ENCODE results near the gene HOXD13.

The HOXD13 gene

DNA sequence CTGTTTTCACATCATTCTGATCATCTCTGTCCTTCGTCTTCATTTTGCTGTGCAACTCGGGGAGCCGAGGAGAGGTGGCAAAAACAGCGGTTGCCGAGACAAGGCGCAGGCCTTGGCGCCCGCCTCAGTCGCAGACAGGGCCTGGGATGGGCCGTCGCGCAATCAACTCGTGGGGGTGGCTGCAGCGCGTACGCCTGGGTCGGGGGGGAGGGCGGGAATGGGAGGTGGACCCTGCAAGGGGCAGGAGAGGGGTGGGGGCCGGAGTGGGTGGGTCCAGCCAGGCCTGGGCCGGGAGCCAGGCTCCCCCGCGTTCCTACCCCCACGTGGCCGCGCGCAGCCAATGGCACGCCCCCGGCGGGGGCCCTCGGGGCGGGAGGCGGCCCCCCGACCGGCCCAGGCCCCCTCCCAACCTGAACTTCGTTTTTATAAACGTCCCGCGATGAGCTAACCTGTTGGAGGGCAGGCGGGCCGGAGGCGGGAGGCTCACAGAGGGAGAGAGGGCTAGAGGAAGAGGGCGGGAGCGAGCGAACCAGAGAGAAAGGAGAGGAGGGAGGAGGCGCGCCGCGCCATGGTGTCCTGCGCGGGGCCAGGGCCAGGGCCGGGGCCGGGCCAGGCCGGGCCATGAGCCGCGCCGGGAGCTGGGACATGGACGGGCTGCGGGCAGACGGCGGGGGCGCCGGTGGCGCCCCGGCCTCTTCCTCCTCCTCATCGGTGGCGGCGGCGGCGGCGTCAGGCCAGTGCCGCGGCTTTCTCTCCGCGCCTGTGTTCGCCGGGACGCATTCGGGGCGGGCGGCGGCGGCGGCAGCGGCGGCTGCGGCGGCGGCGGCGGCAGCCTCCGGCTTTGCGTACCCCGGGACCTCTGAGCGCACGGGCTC, at the start of gene HOXD13:
Gene HOXD13, plus strand, starts transcription at position 452 of the 875 bp plus-strand sequence. Its CDS starts 170 bp downstream, at position 622.
- no peak for DNase-seq

DNA sequence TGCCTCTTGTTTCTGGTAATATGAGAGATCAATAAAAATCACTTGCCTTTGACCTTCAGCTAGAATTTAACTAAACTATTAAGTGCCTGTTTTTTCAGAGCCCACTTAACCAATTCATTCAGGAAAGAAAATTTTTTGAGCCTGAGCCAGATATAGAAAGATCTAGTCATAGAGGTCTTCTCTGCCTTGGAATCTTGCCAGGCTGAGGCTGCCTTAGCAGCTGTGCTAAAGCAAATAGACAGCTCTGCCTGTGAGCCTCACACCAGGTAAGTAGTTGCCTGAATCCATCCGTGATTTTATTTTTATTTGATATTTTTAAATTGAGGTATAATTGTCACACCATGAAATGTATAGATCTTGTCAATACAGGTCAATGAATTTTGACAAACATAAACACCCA, 36.1 kb upstream of the HOXD13 start:
- no peak for DNase-seq

DNA sequence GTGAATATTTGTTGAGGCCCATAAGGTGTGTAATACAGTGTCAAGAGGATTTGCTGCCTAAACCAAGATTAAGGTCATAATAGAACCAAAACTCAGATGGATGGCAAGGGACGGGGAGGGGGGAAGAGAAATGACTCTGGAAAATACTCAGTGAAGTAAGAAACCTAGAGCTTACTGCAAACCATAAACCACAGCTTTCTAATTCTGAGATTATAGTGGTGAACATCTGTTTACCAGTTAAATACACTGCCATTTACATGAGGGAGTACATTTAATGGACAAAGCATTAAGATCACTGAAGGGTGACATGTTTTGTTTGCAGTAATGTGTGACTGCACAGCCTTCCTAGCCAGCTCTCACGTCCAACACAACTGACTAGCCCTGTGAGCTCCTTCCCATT, 28.6 kb upstream of the HOXD13 start:
- no peak for DNase-seq

DNA sequence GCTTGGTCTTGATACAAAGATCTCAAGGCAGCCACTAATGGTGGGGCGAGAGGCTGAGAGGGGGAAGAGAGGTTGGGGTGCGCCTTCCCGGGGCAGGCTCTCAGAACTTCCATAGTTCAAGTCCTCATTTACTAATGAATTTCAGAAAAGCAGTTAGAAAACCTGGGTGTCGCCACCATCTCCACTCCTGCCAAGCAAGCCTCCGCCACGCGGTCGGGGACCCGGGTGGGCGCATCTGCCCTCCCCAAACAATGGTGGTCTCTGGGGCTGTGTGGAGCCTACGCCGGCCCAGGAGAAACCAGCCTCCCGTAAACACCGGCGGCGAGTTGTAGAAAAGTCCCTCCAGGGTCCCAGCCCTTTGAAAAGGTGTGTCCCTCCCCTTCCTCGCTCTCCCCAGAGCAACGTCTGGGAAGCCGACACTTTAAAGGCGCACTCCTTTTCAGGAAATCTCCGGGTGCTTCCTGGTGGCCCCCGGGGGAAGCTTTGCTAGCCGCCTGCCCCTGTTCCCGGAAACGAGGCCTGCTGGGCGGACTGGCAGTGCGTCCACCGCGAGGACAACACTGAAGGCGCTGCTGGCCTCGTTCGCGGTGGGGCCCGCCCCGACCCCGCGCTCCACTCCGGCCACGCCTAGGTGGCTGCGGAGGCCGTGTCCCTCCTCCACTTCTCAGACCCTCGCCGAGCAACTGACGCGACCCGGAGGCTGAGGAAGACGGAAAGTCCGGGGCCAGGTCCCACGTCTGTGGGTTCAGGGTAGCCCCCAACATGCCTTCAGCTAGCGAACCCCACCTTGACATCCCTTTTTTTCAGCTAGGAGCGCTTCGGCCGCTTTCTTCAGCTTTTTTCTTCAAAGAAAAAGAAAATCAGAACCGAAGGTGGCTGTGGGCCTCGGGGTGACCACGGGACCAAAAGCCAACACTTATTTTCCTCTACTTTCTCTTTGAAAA, 25.6 kb upstream of the HOXD13 start:
- DNase-seq, result no peak

DNA sequence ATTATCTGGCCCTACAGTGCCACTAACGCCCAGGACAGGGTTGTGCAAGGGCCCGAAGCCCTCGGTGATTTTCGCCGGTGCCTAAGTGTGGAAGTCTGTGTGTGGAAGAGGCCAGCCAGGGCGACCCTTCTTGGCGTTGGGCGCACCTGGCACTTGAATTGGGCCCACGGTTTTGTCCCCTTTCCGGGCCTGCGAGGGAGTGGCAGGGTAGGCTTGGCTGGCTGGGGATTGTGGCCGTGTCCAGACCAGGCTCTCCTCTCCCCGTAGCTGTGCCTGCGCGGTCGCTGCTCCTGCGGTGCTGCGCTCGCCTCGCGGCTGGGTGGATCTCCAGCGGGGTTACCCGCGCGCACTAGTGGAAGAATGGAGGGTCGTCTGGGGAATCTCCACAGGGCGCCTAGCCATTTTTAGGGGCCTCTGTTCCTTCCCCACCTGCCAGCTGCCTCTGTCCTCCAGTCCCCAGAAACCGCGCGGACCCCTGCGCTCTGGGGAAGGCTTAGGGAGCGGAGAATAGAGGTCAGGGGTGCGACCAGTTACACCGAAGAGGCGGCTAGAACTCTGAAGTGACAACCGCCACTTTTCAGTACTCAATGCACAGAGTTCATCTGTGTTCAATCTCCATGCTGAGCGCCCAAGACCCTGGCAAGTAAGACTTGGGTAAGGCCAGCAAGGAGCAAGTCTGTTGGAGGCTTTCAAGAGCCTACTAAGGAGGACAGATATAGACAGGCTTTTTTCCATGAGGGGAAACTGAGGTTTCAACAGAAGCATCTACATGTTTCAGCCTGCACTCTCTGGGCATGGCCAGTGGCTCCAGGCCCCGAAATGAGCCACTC, 24.7 kb upstream of the HOXD13 start:
- DNase-seq, result no peak

DNA sequence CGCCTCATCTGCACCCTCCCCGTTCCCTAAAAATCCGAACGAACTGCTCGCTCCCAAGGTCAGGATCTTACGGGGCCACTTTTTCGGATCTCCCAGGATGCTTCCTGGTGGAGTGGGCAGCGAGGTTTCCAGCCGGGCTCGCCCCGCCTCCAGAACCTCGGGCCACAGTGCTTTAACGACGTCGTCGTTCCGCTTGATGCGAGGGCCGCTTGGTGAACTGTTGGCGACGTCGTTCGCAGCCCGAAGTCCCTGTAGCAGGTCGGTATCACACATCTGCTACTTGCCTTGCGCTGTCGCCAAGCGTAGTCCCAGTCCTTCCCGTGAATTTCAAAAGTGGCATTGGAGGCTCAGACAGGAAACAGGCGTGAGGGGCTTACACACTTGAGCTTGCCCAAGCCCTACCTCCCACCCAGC, 24.1 kb upstream of the HOXD13 start:
- DNase-seq, result no peak

DNA sequence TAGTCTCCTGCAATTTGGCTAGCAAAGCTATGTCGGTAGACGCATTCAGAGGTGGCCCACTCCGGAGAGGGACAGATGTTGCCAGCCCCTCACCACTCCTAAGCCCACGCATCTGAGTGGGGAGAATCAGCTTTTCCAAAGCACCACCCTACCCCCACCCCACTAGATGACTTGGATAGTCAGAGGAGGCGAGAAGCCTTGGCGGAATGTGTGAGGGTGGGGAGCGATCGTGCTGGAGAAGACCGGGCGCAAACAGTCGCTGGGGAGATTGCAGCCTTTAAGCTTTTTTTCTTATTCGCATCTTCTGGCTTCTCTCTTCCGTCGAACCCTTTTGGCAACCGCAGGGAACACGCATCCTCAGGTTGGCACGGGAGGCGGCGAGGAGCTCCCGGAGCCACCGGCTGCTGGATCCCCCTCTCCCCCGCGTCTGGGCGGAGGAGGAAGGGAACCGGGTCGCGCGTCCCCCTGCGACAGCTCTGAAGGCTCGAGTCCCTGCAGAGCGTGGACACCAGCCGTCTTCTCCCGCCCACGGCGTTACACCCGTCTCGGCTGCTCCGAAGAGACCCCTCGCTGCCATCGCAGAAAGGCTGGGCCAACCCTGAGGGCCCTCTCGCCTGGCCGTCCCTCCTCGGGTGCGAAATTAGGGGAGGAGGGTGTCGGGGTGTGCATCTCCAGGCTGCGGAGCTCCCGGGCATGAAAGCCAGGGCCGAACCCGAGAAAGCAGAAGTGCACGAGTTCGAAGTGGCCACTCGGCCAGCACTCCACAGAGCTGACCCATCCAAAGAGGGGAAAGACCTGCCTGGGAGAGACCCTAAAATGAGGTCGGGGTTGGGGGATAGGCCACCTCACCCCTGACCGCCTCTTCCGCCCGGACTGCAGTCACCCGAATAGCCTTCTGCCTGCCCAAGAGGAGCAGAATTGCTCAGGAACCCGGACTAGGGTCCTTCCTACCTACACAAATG, 20.9 kb upstream of the HOXD13 start:
- DNase-seq, result no peak

DNA sequence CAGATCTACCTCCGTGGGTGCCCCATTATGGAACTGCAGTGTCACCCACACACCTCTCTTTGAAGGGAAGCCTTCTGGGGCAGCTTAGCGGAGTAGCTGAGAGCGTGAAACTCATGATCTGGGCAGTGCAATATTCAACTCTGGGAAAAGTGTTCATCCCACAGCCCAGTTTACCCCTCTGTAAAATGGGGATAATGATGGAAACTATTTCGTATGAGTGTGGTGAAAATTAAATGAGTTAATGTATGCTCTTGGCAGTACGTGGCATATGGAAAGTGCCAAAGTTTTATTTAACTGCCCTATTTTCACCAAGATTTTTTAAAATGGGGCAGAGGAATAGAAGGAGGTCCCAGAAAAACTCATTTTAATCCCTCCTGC, 20.2 kb upstream of the HOXD13 start:
- DNase-seq, result no peak

DNA sequence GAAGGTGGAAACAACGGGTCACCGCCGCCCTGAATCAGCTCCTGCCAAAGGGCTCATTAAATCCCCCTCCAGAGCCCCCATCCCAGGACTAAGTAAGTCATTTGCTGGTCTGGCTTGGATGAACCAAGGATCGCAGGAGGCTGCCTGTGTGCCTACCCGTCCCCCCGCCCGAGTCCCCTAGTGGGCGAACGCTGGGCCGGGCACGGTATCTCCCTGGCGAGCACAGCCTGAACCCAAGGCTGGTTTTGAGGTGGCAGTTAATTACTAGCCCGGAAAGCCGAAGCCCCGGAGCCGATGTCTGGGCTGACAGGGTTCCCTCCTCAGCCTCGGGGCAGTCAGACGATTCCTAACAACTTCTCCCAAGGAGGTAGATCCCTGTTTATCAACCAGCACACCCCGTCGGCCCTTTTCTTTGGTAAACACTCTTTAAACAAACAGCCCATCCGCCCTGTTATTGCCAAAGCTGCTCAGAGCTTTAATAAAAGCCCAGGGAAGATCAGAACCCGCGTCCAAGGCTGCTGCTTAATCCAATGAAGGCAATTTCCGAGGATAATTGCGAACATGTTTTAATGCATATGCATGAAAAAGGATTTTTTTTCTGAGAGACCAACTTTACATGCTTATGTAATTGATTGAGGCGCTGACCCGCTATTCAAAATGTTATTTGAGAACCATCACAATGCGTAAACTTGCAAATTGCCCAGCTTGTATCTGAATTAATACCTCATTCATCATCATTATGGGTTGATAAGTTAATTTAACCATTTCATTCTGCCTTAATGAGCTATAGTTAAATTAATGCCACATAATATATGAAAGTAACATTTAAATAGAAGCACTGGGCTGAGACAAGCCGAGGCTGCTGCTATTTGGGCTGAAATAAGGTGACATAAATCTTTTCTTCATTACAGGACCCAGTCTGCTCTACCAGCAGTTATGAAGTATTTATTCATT, 19.3 kb upstream of the HOXD13 start:
- DNase-seq, result no peak

DNA sequence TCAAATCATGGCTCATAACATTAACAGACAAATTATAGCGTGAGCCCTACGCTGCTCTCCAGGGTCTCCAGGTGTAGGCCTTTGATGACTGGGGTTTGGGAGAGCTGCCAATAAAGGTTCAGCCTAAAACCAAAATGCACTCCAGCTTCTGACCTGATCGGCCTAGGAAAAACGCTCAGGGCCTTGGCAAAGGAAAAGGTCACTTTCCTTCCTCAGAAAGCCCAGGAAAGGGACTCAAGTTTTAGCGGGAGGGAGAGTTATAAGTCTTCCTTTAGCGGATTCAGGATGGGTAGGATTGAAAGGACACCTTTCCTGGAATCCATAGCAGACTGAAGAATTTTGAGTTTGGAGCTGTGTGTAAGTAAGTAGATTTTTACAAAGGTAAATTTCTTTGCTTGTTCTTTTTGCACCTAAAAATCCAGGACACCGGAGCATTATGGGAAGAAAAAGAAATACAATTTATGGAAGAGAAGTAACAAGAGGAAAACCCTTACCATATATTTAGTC, 17.5 kb upstream of the HOXD13 start:
- DNase-seq, result no peak

DNA sequence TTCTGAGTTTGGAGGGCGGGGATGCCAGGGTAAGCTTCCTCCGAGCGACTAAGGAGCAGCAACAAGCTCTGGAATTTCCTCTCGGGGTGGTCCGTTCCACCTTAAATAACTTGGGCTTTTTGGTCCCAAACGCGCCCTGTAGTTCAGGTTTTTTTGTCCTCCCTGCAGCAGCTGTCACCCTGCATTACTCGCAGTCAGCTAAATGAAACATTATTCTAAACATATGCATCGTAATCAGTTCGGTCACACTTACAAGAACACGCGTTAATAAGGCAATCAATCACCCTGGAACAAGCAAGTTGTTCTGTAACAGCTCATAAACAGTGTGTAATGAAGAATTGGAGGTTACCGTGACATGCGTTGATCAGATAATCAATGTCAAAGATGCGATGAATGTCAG, 17.0 kb upstream of the HOXD13 start:
- DNase-seq, result no peak

DNA sequence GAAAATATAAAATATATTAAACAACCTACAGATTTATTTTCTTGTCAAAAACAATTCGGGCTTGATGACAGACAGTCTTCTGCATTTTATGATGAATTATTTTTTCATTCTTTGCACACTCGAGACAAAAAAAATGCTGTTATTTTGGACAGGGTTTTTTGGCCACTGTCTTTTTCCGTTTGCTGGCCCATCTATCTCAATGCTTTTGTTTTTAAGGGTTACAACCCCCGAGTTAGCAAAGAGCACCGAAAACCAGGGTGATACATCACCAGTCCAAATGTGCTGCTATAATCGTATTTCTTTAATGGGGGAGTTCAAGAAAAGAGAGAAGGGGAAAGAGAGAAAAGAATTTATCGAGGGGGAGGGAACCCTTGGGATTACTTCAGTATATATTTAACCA, 16.5 kb upstream of the HOXD13 start:
- DNase-seq, result no peak

DNA sequence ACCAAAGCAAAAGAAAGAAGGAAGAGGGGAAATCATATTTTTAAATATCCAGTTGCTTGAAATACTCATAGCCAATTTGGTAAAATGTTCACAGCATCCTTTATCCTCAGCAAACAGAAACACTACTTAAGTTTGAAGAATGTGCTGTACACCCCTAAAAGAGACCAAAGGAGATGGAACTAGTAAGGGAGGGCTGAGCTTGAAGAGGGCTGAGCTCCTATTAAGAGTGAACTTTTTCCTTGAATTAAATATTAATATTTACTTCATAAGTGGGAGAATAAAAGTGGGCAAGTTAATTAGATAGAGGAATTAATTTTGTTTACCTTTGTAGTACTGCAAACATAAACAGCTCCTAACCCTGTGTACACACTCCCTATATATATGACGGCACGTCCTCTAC, 15.7 kb upstream of the HOXD13 start:
- DNase-seq, result no peak

DNA sequence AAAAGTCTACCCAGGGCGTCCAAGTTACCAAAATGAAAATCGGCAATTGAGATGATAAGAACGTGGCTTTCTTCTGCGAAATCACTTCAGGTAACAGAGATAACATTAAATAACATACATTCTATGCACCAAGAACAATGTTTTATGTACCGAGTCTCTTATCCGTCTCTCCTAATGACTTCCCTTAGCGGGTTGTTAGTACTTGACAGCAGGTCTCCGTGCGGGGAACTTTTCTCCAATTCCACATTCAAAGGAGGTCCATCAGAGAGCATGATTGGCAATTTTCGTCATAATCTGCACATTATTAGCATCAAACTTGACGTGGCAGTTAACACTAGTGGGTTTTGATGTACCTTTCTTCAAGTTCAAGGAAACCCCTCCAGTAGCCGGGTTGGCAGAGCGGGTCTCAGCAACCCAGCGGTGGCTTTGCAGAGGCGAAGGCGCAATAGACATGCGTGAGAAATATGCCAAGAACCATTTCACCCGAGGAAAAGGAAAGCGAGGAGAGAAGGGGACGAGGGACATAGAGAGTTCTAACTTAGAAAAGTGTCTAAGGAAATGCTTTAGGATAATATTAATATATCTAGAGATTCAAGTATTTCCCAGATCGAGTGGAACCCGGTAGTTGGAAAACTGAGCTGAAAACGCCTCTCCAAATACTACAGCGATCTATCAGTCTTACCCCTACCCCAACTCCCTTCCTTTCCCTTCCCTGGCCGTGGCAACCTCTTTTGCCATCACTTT, 13.8 kb upstream of the HOXD13 start:
- no peak for DNase-seq

DNA sequence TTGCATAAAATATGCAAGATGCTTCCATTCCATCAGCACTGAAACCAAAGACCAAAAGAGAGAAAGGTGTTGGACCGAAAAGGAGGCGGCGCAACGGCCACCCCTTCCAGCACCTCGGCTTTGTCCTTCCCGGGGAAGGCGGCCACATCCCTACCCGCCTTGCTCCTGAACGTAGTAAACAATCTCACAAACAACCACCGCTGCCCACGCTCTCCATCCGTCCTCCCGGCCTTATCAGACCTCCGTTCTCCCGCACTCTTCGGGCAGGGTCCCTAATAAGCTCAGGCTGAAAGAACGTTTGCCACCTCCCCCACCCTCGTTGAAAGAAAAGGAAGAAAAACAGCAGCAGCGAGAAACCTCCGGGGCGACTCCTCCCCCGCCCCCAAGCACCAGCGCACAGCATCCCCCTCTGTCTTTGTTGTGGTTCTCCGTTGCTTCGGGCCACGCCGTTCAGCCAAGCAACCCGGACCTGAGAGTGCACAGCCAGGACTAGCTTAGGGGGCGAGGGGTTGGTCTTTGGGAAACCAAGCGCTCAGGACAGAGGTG, 13.2 kb upstream of the HOXD13 start:
- no peak for DNase-seq

DNA sequence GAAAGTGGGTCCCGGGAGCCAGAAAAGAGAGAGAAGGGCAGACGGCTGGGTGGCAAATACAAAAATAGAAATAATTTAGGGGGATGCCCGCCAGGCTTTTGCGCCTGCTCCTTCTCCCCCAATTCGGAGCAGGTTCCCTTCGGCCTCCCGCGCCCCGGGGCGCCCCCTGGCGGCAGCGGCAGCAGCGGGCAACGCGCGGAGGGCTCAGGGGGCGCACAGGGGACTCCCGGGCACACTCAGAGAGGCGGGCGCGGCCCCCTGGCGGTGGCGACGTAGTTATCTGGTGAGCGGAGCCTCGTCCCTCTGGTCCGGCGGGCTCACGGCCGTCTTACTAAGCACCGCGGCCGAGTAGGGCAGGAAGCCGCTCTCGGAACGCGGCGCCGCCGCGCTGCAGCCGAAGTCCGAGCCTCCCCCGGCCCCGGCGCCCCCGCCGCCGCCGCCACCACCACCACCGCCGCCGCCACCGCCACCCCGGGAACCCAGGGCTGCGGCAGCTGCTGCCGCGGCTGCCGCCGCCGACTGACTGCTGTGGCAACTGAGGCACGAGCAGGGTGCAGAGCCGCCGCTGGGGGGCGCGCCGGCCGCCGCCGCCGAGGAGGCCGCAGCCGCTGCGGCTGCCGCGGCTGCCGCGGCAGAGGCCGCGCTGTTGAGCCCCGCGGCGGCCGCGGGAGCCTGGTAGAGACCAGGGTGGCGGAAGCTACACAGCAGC, 12.5 kb upstream of the HOXD13 start:
- no peak for DNase-seq

DNA sequence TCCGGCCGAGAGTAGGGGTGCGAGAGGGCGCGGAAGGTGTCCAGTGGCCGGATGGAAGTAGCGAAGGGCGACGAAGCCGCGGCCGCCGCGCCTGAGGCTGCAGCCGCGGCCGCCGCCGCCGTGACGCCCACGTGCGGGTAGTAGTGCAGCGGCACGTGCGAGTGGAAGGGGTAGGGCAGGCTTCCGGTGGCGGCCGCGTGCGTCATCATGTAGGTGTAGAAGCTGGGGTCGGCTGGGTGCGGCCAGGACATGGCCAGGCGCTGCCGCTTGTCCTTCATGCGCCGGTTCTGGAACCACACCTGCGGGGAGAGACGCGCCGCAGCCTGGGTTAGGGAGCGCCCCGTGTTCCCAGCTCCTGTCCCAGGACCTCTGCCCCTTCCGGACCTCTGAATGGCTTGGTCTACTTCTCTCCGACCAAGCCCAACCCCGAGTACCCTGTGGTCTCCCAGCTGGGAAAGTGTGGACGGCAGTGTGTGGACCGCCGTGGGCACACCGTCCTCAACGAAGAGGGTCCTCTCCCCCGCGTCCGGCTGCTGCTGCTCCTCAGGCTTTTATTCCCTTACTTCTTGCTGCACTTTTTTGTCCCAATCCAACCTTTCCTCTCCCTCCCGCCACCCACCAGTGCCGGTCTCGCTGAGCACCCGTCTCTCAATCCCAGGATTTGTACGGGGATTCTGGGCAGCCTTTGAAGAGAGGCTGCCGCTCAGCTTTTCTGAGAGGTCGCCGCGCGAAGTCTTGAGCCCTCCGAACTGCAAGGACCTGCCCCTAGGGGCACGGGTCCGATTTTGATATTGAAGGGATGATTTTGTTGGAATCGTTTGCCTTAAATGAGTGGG, 11.8 kb upstream of the HOXD13 start:
- DNase-seq, result no peak

All from CD4-positive, alpha-beta T cell treated with Interleukin-4 for 4 hours (primary cell).